GM10847 (cell line): Measurements from ENCODE around the gene NPR2.

Source experiments
- POLR2A ChIP-seq: IDR thresholded peaks from 2 replicates; pipeline ENCODE4 v1.6.1; 2011; ENCODE audit not compliant: insufficient read length; ENCODE audit errors: extremely low read depth

The NPR2 gene

GRCh38 chr9:35847792-35848572 lies 56.6 kb downstream of the NPR2 start:
- no peak for TF ChIP-seq POLR2A

- no peak for TF ChIP-seq POLR2A
Observed at GRCh38 chr9:35852267-35852815, 61.0 kb downstream of the NPR2 start.

GRCh38 chr9:35852876-35853865 lies 61.8 kb downstream of the NPR2 start:
- TF ChIP-seq POLR2A = no peak

GRCh38 chr9:35854091-35854762 lies 62.8 kb downstream of the NPR2 start:
- no peak for TF ChIP-seq POLR2A

GRCh38 chr9:35856206-35856605 lies 64.8 kb downstream of the NPR2 start:
- no peak for TF ChIP-seq POLR2A

GRCh38 chr9:35856882-35857281 lies 65.5 kb downstream of the NPR2 start:
- TF ChIP-seq POLR2A = no peak

GRCh38 chr9:35858458-35858857 lies 67.1 kb downstream of the NPR2 start:
- no peak for TF ChIP-seq POLR2A
